GM12878 (cell line): ENCODE measurements around the gene TMEM175. TPM values are rescaled to one million over a fixed set of nuclear protein-coding genes. Genes with fewer than 3 reads are reported as not detected.

Experiments used
- ATAC-seq: fragments of 200-7000 bp; cut with Tn5 transposase; 3 replicates; pipeline ENCODE4 v1.9.1; 2020; ENCODE audit warnings: mild to moderate bottlenecking, moderate library complexity
- BruUV-seq: library from RNA; stranded (reverse); fragments of 400-500 nt; replicated peaks from 2 replicates; lab custom pipeline; 2021; lab: Mats Ljungman, UMichigan
- CTCF ChIA-PET: fragments of 300-600 bp; sonication (Branson Sonifier 250); formaldehyde crosslinking; extraction: SDS; loops from one replicate; lab custom pipeline; 2021; ENCODE audit warnings: inconsistent platforms; lab: Yijun Ruan, JAX
- POLR2A ChIA-PET: fragments of 350-600 bp; formaldehyde crosslinking; extraction: SDS; loops from one replicate; lab custom pipeline; 2021; ENCODE audit warnings: inconsistent platforms; lab: Charles Lee
- RAD21 ChIA-PET: fragments of 300-600 bp; sonication (Branson Sonifier 250); formaldehyde crosslinking; loops from one replicate; lab custom pipeline; 2023; ENCODE audit warnings: antibody characterized with exemption; ENCODE audit not compliant: unreplicated experiment; lab: Charles Lee
- SMC1A ChIA-PET: fragments of 300-600 bp; sonication (Branson Sonifier 250); formaldehyde crosslinking; loops from one replicate; lab custom pipeline; 2023; ENCODE audit not compliant: unreplicated experiment, uncharacterized antibody; lab: Charles Lee
- DNase-seq: peaks from one replicate; pipeline ENCODE4 v3.0.0-alpha.2; 2011; ENCODE audit warnings: low read depth, low spot score
- FAIRE-seq: peaks from 3 replicates; lab custom pipeline; 2011; peaks lifted over from hg19 to GRCh38; lab: Jason Lieb, UNC
- H2AFZ ChIP-seq: 2 replicates; pipeline ENCODE4 v1.6.0; 2011; ENCODE audit warnings: low read depth, low read length, control low read depth; ENCODE audit not compliant: control insufficient read depth
- H3K27ac ChIP-seq: 2 replicates; pipeline ENCODE4 v1.5.1; 2011; ENCODE audit warnings: control low read depth; ENCODE audit not compliant: control insufficient read depth, insufficient read depth
- H3K27me3 ChIP-seq, 2 experiments: replicated peaks in 1 of 2; 2 replicates each; pipeline versions ENCODE4 v1.6.0 to v1.6.1; 2011; ENCODE audit warnings: low read length in 1 of 2; ENCODE audit not compliant: control insufficient read depth in 2 of 2, insufficient read depth in 2 of 2
- H3K36me3 ChIP-seq, 2 experiments: 2 replicates each; pipeline ENCODE4 v1.5.1; 2011; ENCODE audit warnings: low read length in 1 of 2; ENCODE audit not compliant: control insufficient read depth in 2 of 2, insufficient read depth in 2 of 2
- H3K4me1 ChIP-seq: 2 replicates; pipeline ENCODE4 v1.6.1; 2011; ENCODE audit warnings: mild to moderate bottlenecking, low read length, moderate library complexity, mixed read lengths; ENCODE audit not compliant: control insufficient read depth, insufficient read depth
- H3K4me2 ChIP-seq: 2 replicates; pipeline ENCODE4 v1.6.0; 2011; ENCODE audit warnings: control low read depth; ENCODE audit not compliant: control insufficient read depth, insufficient read depth
- H3K4me3 ChIP-seq: fragments of 200-600 bp; sonication (generic); 2 replicates; pipeline ENCODE4 v1.5.1; 2016
- H3K79me2 ChIP-seq: 2 replicates; pipeline ENCODE4 v1.6.0; 2011; ENCODE audit warnings: low read length; ENCODE audit not compliant: control insufficient read depth, insufficient read depth
- H3K9ac ChIP-seq: 2 replicates; pipeline ENCODE4 v1.8.0; 2011; ENCODE audit warnings: low read length, control low read depth, mixed read lengths; ENCODE audit not compliant: control insufficient read depth, insufficient read depth
- H3K9me3 ChIP-seq: replicated peaks from 3 replicates; pipeline ENCODE4 v1.5.1; 2011; ENCODE audit warnings: mild to moderate bottlenecking, low read length; ENCODE audit not compliant: control insufficient read depth, insufficient read depth
- H4K20me1 ChIP-seq: 2 replicates; pipeline ENCODE4 v1.6.0; 2011; ENCODE audit not compliant: control insufficient read depth, insufficient read depth
- EZH2 ChIP-seq: IDR thresholded peaks from 2 replicates; pipeline ENCODE4 v1.6.1; 2012; ENCODE audit warnings: low read depth, mild to moderate bottlenecking, control low read depth, inconsistent platforms, low read length, borderline replicate concordance; ENCODE audit not compliant: control insufficient read depth
- GATAD2B ChIP-seq: fragments of 450-650 bp; conservative IDR thresholded peaks from 2 replicates; pipeline ENCODE4 v1.6.1; 2017; ENCODE audit warnings: low read depth, mild to moderate bottlenecking, moderate library complexity
- KDM1A ChIP-seq: fragments of 200-600 bp; sonication (generic); IDR thresholded peaks from 2 replicates; pipeline ENCODE4 v1.6.1; 2016; ENCODE audit warnings: borderline replicate concordance
- NR2C1 ChIP-seq: fragments of 450-650 bp; IDR thresholded peaks from 2 replicates; pipeline ENCODE4 v1.6.1; 2017; ENCODE audit warnings: antibody characterized with exemption, mild to moderate bottlenecking, moderate library complexity
- POLR2AphosphoS2 ChIP-seq: IDR thresholded peaks from 2 replicates; pipeline ENCODE4 v1.6.1; 2011; ENCODE audit warnings: low read depth, mild to moderate bottlenecking, low read length, improper control_type of control experiment, moderate library complexity
- POLR2AphosphoS5 ChIP-seq: IDR thresholded peaks from 2 replicates; pipeline ENCODE4 v1.6.1; 2011; ENCODE audit warnings: mild to moderate bottlenecking, low read length, inconsistent platforms
- RAD21 ChIP-seq: IDR thresholded peaks from 2 replicates; pipeline ENCODE4 v1.6.1; 2011; ENCODE audit warnings: mild to moderate bottlenecking, low read depth, low read length, moderate library complexity; ENCODE audit not compliant: insufficient read depth
- RELA ChIP-seq: fragments of 450-650 bp; IDR thresholded peaks from 2 replicates; pipeline ENCODE4 v1.8.0; 2014; ENCODE audit warnings: borderline replicate concordance; ENCODE audit not compliant: partially characterized antibody
- TAF1 ChIP-seq: IDR thresholded peaks from 2 replicates; pipeline ENCODE4 v1.6.1; 2011; ENCODE audit warnings: mild to moderate bottlenecking, low read depth, low read length, borderline replicate concordance
- ZNF274 ChIP-seq: IDR thresholded peaks from one replicate; pipeline ENCODE4 v1.8.0; 2011; ENCODE audit not compliant: insufficient read length, insufficient read depth
- ZNF384 ChIP-seq: IDR thresholded peaks from 2 replicates; pipeline ENCODE4 v1.6.1; 2012; ENCODE audit warnings: low read depth, mild to moderate bottlenecking, low read length, improper control_type of control experiment, borderline replicate concordance
- WGBS: methylation state at CpG from one replicate; pipeline ENCODE4 v1.1.6; 2016; ENCODE audit warnings: low lambda C conversion rate; ENCODE audit not compliant: insufficient replicate concordance, insufficient coverage; ENCODE audit errors: missing lambda C conversion rate; 5-methylcytosine and 5-hydroxymethylcytosine counted together
- in situ Hi-C: fragments of 300-500 bp; cut with MboI; formaldehyde crosslinking; loops from 9 replicates; pipeline ENCODE4 v1.14.3; 2018; ENCODE audit warnings: mixed read lengths
- intact Hi-C: fragments of 100-400 bp; cut with micrococcal nuclease; formaldehyde crosslinking; loops from one replicate; pipeline ENCODE4 v1.14.2; 2022; ENCODE audit not compliant: unreplicated experiment
- polyA plus RNA-seq, 11 experiments: library from polyadenylated mRNA; depleted of rRNA in 4 of 11; unstranded in 6 of 11; stranded (reverse) in 5 of 11; fragments of >200 nt; fragmentation: Nextera tagmentation in 4 of 11; fragmentation: Illumina TruSeq in 1 of 11; extraction: Ambion mirVana in 4 of 11; extraction: Trizol in 1 of 11; gene quantifications; 1 replicate in 1 of 11; 2 replicates in 10 of 11; pipeline versions ENCODE4 v1.2.1 to v1.2.3, GENCODE V29; 2011 to 2016; ENCODE audit warnings: inconsistent platforms in 2 of 11, missing spikeins in 2 of 11, low read depth in 1 of 11
- total RNA-seq, 4 experiments: library from RNA; depleted of rRNA in 3 of 4; stranded (reverse); fragments of >200 nt in 3 of 4; fragmentation: Illumina TruSeq in 1 of 4; extraction: Trizol in 1 of 4; gene quantifications; 2 replicates each; pipeline versions ENCODE4 v1.2.1 to v1.2.3, GENCODE V29; 2013 to 2021
- TF ChIP-seq, protein P1 (sequence below): fragments of 450-650 bp; IDR thresholded peaks from 2 replicates; pipeline ENCODE4 v1.6.1; 2016; ENCODE audit warnings: mild to moderate bottlenecking
- TF ChIP-seq, protein P2 (sequence below): IDR thresholded peaks from 2 replicates; pipeline ENCODE4 v1.6.1; 2012; ENCODE audit warnings: improper control_type of control experiment, low read depth, low read length; ENCODE audit not compliant: insufficient replicate concordance

The TMEM175 gene
- total and polyA plus RNA-seq, 10 of the 15 experiments (the other 5 are each of a cell fraction or from before 2014, with no cell fraction given): 0.11 to 39.5 (median 22.3) TPM

DNA sequence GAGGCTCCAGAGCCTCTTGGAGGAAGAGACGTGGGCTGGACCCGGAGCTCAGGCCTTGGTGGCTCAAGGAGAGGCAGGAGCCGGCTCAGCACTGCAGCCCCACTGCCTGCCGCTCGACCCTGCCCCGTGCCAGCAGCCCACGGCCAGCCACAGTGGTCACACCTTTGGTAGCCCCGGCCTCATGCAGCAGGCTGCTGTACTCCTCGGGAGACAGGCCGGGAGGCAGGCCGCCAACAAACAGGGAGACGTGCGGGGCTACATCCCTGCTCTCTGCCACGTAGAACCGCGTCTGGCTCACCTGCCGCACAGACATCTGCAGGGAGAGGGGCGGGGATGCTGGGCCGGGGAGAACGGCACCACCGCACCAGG, 33.5 kb downstream of the TMEM175 start:
- DNase-seq (no peak), ATAC-seq (no peak), FAIRE-seq (no peak)
- POLR2A ChIA-PET: no interaction called here
- Histone ChIP-seq H3K9ac (no peak overlapping the region), H3K4me1 (no peaks in the 10 kb centered on the region), H3K4me3 (no peak overlapping the region), H3K27me3 (no peaks in the 10 kb centered on the region), H4K20me1 (no peaks in the 10 kb centered on the region), H3K36me3 (no peaks in the 10 kb centered on the region), H3K4me2 (no peak overlapping the region), H3K79me2 (no peaks in the 10 kb centered on the region), H2AFZ (no peak overlapping the region), H3K9me3 (no peaks in the 10 kb centered on the region), H3K27ac (no peak overlapping the region)
- RAD21 ChIA-PET: no interaction called here
- no peak for TF ChIP-seq ZNF384
- TF ChIP-seq, protein P1, sequence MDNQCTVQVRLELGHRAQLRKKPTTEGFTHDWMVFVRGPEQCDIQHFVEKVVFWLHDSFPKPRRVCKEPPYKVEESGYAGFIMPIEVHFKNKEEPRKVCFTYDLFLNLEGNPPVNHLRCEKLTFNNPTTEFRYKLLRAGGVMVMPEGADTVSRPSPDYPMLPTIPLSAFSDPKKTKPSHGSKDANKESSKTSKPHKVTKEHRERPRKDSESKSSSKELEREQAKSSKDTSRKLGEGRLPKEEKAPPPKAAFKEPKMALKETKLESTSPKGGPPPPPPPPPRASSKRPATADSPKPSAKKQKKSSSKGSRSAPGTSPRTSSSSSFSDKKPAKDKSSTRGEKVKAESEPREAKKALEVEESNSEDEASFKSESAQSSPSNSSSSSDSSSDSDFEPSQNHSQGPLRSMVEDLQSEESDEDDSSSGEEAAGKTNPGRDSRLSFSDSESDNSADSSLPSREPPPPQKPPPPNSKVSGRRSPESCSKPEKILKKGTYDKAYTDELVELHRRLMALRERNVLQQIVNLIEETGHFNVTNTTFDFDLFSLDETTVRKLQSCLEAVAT: no peak
- TF ChIP-seq GATAD2B: no peak
- no peak for TF ChIP-seq RELA
- TF ChIP-seq POLR2AphosphoS2: no peak
- no peak for TF ChIP-seq TAF1
- TF ChIP-seq ZNF274: no peak
- TF ChIP-seq NR2C1: no peak
- no peak for TF ChIP-seq RAD21
- no peak for TF ChIP-seq EZH2
- no peak for TF ChIP-seq KDM1A
- TF ChIP-seq, protein P2, sequence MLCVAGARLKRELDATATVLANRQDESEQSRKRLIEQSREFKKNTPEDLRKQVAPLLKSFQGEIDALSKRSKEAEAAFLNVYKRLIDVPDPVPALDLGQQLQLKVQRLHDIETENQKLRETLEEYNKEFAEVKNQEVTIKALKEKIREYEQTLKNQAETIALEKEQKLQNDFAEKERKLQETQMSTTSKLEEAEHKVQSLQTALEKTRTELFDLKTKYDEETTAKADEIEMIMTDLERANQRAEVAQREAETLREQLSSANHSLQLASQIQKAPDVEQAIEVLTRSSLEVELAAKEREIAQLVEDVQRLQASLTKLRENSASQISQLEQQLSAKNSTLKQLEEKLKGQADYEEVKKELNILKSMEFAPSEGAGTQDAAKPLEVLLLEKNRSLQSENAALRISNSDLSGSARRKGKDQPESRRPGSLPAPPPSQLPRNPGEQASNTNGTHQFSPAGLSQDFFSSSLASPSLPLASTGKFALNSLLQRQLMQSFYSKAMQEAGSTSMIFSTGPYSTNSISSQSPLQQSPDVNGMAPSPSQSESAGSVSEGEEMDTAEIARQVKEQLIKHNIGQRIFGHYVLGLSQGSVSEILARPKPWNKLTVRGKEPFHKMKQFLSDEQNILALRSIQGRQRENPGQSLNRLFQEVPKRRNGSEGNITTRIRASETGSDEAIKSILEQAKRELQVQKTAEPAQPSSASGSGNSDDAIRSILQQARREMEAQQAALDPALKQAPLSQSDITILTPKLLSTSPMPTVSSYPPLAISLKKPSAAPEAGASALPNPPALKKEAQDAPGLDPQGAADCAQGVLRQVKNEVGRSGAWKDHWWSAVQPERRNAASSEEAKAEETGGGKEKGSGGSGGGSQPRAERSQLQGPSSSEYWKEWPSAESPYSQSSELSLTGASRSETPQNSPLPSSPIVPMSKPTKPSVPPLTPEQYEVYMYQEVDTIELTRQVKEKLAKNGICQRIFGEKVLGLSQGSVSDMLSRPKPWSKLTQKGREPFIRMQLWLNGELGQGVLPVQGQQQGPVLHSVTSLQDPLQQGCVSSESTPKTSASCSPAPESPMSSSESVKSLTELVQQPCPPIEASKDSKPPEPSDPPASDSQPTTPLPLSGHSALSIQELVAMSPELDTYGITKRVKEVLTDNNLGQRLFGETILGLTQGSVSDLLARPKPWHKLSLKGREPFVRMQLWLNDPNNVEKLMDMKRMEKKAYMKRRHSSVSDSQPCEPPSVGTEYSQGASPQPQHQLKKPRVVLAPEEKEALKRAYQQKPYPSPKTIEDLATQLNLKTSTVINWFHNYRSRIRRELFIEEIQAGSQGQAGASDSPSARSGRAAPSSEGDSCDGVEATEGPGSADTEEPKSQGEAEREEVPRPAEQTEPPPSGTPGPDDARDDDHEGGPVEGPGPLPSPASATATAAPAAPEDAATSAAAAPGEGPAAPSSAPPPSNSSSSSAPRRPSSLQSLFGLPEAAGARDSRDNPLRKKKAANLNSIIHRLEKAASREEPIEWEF: no peak
- no peak for TF ChIP-seq POLR2AphosphoS5
- SMC1A ChIA-PET: no interaction called here
- intact Hi-C loops: no loop called here
- CTCF ChIA-PET: no interaction called here
- WGBS: 88% methylated on average over 21 of the region's 21 CpGs
- in situ Hi-C loops: no loop called here
- BruUV-seq: no TSS peak
